HAP-1 (cell line): ENCODE data around the gene CNR2.
"Not testable (repeated sequence)": the region's sequence is repeated elsewhere in the genome, so short reads cannot be mapped to it uniquely, and the experiment has no call there.

Experiments
- DNase-seq, 2 experiments: peaks; one replicate each; pipeline ENCODE4 v3.0.0-alpha.2; 2016 to 2020; ENCODE audit warnings: low spot score in 2 of 2
- H3K27me3 ChIP-seq: fragments of 250-450 bp; sonication (Bioruptor Pico); 2 replicates; pipeline ENCODE4 v1.5.1; 2020; ENCODE audit warnings: low read depth, mild to moderate bottlenecking, moderate library complexity
- H3K36me3 ChIP-seq: fragments of 250-450 bp; sonication (Bioruptor Pico); replicated peaks from 2 replicates; pipeline ENCODE4 v1.5.1; 2020; ENCODE audit warnings: mild to moderate bottlenecking
- H3K4me1 ChIP-seq: fragments of 250-450 bp; sonication (Bioruptor Pico); 2 replicates; pipeline ENCODE4 v1.5.1; 2020; ENCODE audit warnings: mild to moderate bottlenecking
- H3K4me3 ChIP-seq: fragments of 250-450 bp; sonication (Bioruptor Pico); 2 replicates; pipeline ENCODE4 v1.5.1; 2020; ENCODE audit warnings: mild to moderate bottlenecking, moderate library complexity
- H3K9me3 ChIP-seq: fragments of 250-450 bp; sonication (Bioruptor Pico); 2 replicates; pipeline ENCODE4 v1.5.1; 2020; ENCODE audit warnings: mild to moderate bottlenecking, moderate library complexity
- in situ Hi-C: fragments of 300-500 bp; cut with MboI; formaldehyde crosslinking; loops from 3 replicates; pipeline ENCODE4 v1.14.3; 2020; ENCODE audit warnings: low sequenced_read_pairs, inconsistent platforms, mixed read lengths

The CNR2 gene

GRCh38 chr1:23853124-23853523 lies 60.0 kb downstream of the CNR2 start:
- H3K36me3 ChIP-seq, H3K4me1 ChIP-seq, H3K9me3 ChIP-seq, H3K4me3 ChIP-seq, DNase-seq, in situ Hi-C loops, H3K27me3 ChIP-seq: not testable (repeated sequence)

GRCh38 chr1:23851406-23851805 lies 61.8 kb downstream of the CNR2 start:
- H3K9me3 ChIP-seq, DNase-seq, H3K27me3 ChIP-seq, H3K4me1 ChIP-seq, in situ Hi-C loops, H3K36me3 ChIP-seq, H3K4me3 ChIP-seq: not testable (repeated sequence)

DNA sequence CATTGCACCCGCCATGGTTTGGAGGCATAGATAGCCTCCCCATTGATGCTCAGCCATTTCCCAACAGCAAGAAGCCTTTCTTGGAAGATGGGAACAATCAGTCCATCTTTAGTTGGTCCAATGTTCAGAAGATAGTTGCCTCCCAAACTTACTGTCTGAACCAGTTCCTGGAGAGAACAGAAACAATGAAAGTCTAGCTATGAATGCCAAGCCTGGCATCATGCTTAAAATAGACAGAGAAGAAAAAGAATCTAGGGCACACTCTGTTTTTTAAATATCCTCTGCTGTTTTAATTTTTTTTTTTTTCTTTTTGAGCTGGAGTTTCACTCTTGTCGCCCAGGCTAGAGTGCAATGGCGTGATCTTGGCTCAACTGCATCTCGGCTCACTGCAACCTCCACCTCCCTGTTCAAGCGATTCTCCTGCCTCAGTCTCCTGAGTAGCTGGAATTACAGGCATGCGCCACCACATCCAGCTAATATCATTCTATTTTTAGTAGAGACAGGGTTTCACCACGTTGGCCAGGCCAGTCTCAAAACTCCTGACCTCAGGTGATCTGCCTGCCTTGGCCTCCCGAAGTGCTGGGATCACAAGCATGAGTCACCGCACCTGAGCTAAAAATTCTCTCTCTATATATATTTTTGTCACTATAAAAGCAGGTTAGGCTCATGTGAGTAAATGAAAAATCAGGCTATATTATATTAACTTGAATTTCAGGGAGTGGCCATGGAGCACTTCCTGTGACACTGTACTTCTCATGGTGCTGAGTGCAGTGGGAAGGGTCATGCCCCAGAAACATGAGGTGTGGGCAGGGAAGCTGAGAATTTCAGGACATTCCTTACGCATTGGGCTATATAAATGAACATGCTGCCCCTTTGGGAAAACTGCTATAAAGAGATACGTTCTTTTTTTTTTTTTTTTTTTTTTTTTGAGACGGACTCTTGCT lies 64.2 kb downstream of the CNR2 start:
- no peak overlapping the region for H3K4me3 ChIP-seq
- peaks cover 8% of the 10 kb centered on the region; the same call in 1 of the 2 replicates for H3K36me3 ChIP-seq
- H3K9me3 ChIP-seq: no peaks in the 10 kb centered on the region
- no peak for DNase-seq
- H3K4me1 ChIP-seq: no peaks in the 10 kb centered on the region
- no peaks in the 10 kb centered on the region for H3K27me3 ChIP-seq
- in situ Hi-C loops: no loop called here

GRCh38 chr1:23847482-23848095 lies 65.6 kb downstream of the CNR2 start:
- H3K4me1 ChIP-seq, H3K4me3 ChIP-seq, in situ Hi-C loops, DNase-seq, H3K27me3 ChIP-seq, H3K9me3 ChIP-seq, H3K36me3 ChIP-seq: not testable (repeated sequence)

DNA sequence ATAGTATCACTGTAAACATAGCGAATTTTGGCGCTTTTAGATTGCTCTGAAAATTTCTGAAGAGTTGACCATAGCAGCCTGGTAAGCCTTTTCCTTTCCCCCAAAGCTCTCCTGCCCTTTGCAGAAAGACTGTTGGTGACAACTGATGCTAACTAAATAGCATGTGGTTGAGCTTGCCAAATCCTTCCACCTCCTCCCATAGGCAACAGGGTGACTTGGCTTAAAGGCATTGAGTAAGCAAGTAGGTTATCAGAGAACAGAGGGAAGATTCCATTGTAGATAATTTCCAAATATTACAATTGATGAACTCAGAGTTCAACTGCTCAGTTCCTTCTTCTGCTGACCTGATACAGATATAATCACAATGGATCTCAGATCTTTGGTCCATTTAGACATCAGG lies 68.0 kb downstream of the CNR2 start:
- Histone ChIP-seq H3K27me3 (no peaks in the 10 kb centered on the region), H3K36me3 (peaks cover 8% of the 10 kb centered on the region; the same call in 1 of the 2 replicates), H3K4me3 (no peak overlapping the region), H3K9me3 (no peaks in the 10 kb centered on the region), H3K4me1 (no peaks in the 10 kb centered on the region)
- no peak for DNase-seq
- in situ Hi-C loops: no loop called here

GRCh38 chr1:23843644-23844043 lies 69.5 kb downstream of the CNR2 start:
- in situ Hi-C loops: no loop called here
- DNase-seq: no peak
- H3K36me3 ChIP-seq: peaks cover 8% of the 10 kb centered on the region; the same call in 1 of the 2 replicates
- H3K27me3 ChIP-seq: no peaks in the 10 kb centered on the region
- H3K4me1 ChIP-seq: peaks cover 2% of the 10 kb centered on the region; the same call in 1 of the 2 replicates
- no peak overlapping the region for H3K4me3 ChIP-seq
- no peaks in the 10 kb centered on the region for H3K9me3 ChIP-seq

DNA sequence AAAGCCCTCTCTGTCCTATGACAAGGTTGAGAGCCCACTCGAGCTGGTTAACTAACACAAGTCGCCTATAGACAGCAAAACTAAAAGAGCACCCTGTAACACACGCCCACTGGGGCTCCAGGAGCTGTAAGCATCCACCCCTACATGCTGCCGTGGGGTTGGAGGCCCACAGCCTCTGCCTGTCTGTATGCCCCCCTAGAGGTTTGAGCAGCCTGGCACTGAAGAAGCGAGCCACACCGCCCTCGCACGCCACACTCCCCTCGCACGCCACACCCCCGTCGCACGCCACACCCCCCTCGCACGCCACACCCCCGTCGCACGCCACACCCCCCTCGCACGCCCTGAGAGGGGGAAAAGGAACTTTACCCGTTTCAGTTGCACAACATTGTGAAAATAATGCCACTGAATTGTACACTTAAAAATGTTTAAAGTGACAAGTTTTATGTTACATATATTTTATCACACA lies 74.7 kb downstream of the CNR2 start:
- peaks cover 2% of the 10 kb centered on the region for H3K4me1 ChIP-seq
- peaks cover 9% of the 10 kb centered on the region for H3K27me3 ChIP-seq
- peak; percentile 34 to 81 for DNase-seq
- in situ Hi-C loops: no loop called here
- H3K4me3 ChIP-seq: peak overlapping the region; percentile 10; the same call in 1 of the 2 replicates
- H3K9me3 ChIP-seq: no peaks in the 10 kb centered on the region
- no peaks in the 10 kb centered on the region; the same call in 1 of the 2 replicates for H3K36me3 ChIP-seq

- Histone ChIP-seq H3K36me3 (no peaks in the 10 kb centered on the region; the same call in 1 of the 2 replicates), H3K27me3 (peaks cover 9% of the 10 kb centered on the region), H3K4me3 (no peak overlapping the region; the same call in 1 of the 2 replicates), H3K4me1 (peaks cover 2% of the 10 kb centered on the region), H3K9me3 (no peaks in the 10 kb centered on the region)
- in situ Hi-C loops: no loop called here
- no peak for DNase-seq
Measured at GRCh38 chr1:23837908-23838307, 75.3 kb downstream of the CNR2 start.

GRCh38 chr1:23836037-23836436 lies 77.1 kb downstream of the CNR2 start:
- DNase-seq: no peak
- H3K4me1 ChIP-seq: peaks cover 2% of the 10 kb centered on the region
- H3K27me3 ChIP-seq: peaks cover 9% of the 10 kb centered on the region
- in situ Hi-C loops: no loop called here
- H3K36me3 ChIP-seq: no peaks in the 10 kb centered on the region; the same call in 1 of the 2 replicates
- H3K9me3 ChIP-seq: no peaks in the 10 kb centered on the region
- H3K4me3 ChIP-seq: no peak overlapping the region

- H3K36me3 ChIP-seq, H3K9me3 ChIP-seq, H3K27me3 ChIP-seq, DNase-seq, H3K4me1 ChIP-seq, H3K4me3 ChIP-seq, in situ Hi-C loops: not testable (repeated sequence)
Measured at GRCh38 chr1:23834156-23834555, 79.0 kb downstream of the CNR2 start.

DNA sequence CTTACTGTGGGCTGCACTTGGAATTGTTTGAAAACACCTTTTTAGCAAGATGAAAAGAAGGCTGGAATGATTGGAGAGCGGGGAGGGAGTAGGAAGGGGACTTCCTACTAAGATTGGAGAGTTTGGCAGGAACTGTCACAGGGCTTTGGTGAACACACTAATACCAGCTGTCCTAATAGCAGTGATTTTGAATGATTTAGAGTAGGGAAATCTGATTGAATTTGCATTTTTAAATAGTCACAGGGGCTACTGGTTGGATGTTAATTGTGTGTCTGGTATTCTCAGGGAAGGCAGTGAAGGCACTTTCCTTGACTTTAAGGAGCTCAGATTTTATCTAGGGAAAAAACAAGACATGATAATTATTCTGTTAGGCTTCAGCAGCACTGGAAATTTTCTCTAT lies 85.4 kb downstream of the CNR2 start:
- no peak for DNase-seq
- Histone ChIP-seq H3K4me1 (peaks cover 4% of the 10 kb centered on the region; the same call in 1 of the 2 replicates), H3K9me3 (no peaks in the 10 kb centered on the region), H3K27me3 (no peaks in the 10 kb centered on the region), H3K36me3 (no peaks in the 10 kb centered on the region), H3K4me3 (no peak overlapping the region)
- in situ Hi-C loops: no loop called here

- not testable (repeated sequence) for H3K27me3 ChIP-seq, H3K36me3 ChIP-seq
Measured at GRCh38 chr1:23826590-23826989, 86.6 kb downstream of the CNR2 start.

DNA sequence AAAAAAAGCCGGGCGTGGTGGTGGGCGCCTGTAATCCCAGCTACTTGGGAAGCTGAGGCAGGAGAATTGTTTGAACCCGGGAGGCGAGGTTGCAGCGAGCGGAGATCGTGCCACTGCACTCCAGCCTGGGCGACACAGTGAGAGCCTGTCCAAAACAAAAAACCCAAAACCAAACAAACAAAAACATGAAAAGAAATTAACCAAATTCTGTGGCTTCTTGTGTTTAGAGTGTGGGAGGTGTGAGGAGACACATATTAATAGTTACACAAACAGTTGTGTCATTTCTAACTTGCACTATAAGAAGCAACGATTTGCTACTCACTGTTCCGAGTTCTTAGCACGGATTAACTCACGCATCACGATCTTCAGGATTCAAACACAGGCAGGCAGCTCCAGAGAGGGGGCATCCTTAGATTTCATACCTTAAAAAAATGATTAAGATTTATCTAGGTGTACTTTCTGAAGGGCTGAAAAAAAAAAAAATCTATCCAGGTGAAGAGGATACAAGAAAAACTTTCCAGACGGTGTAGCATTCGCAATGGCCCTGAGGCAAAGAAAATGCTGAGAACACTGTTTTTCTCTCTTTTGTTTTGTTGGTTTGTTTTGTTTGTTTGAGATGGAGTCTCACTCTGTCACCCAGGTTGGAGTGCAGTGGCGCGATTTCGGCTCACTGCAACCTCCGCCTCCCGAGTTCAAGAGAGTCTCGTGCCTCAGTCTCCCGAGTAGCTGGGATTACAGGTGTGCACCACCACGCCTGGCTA lies 87.2 kb downstream of the CNR2 start:
- Histone ChIP-seq H3K27me3 (no peaks in the 10 kb centered on the region), H3K36me3 (no peaks in the 10 kb centered on the region), H3K4me1 (peaks cover 4% of the 10 kb centered on the region; the same call in 1 of the 2 replicates), H3K9me3 (no peaks in the 10 kb centered on the region), H3K4me3 (peak overlapping the region; percentile 92)
- no peak for DNase-seq
- in situ Hi-C loops: no loop called here

More at GRCh38 chr1:23826590-23826989, 86.6 kb downstream of the CNR2 start:
- H3K9me3 ChIP-seq, H3K4me1 ChIP-seq, DNase-seq, H3K4me3 ChIP-seq, in situ Hi-C loops: not testable (repeated sequence)
